Panc1 (cell line): ENCODE results near the gene ASB7.

ENCODE experiments used
- CTCF ChIP-seq: fragments of 450-650 bp; IDR thresholded peaks from 2 replicates; pipeline ENCODE4 v1.5.1; 2017; ENCODE audit warnings: mild to moderate bottlenecking
- REST ChIP-seq, 2 experiments: IDR thresholded peaks; 2 replicates each; pipeline ENCODE4 v1.6.1; 2011 to 2012; ENCODE audit warnings: low read depth in 2 of 2, control low read depth in 1 of 2, low read length in 1 of 2, mild to moderate bottlenecking in 1 of 2, moderate library complexity in 1 of 2; ENCODE audit not compliant: insufficient read depth in 1 of 2

DNA sequence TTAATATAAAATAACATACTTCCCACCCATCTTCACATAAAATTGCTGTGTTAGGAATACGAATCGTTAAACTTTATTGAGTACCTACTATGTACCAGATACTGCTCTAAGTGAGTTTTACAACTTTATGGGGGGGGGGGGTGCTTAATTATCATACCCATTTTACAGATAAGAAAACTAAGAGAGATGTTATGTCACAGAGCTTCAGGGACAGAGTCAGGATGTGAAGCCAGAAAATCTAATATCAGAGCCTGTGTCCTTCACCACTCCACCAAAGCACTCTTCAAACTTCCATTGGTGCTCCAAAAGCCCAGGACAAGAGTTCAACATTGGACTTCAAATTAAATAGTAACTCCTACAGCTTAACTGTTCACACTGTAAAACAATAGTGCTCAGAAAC lies 9.0 kb upstream of the ASB7 start:
- no peak for TF ChIP-seq CTCF
- TF ChIP-seq REST (IDR thresholded peaks at IDR 0.05; ENCODE audit: insufficient read depth in 1 of 2, low read depth in 2 of 2, low read length in 1 of 2), result no peak
